ENCODE data around the gene OR10G8.
"Not testable (repeated sequence)": the region's sequence is repeated elsewhere in the genome, so short reads cannot be mapped to it uniquely, and the experiment has no call there.

Gene OR10G8

GRCh38 chr11:124026498-124026897 lies at the start of gene OR10G8:
TSS of gene OR10G8 (plus strand) at chr11:124026798. CDS start at chr11:124029623, 2,825 bp downstream.
- DNase-seq (ENCODE audit: low read depth), result no peak

- DNase-seq (ENCODE audit: low read depth), result no peak
These were observed 48.8 kb upstream of the OR10G8 start, which contains the start of gene OR10S1 for GRCh38 chr11:123977731-123978347. TSS of gene OR10S1 (minus strand) at chr11:123977781. CDS start at chr11:123977664, 117 bp downstream.

- DNase-seq (ENCODE audit: low read depth), result no peak
These were observed 47.3 kb upstream of the OR10G8 start for GRCh38 chr11:123979311-123979710.

- DNase-seq (ENCODE audit: low read depth), result no peak
These were observed 31.5 kb upstream of the OR10G8 start, which contains the start of gene OR10G6 for GRCh38 chr11:123995119-123995518. TSS of gene OR10G6 (minus strand) at chr11:123995161. CDS start at chr11:123995161, 0 bp downstream.

GRCh38 chr11:124012697-124013096 lies 13.9 kb upstream of the OR10G8 start, which contains the start of gene OR10G4:
TSS of gene OR10G4 (plus strand) at chr11:124012997. CDS start at chr11:124015575, 2,578 bp downstream.
- DNase-seq (ENCODE audit: low read depth), result no peak

GRCh38 chr11:124015837-124016236 lies 10.8 kb upstream of the OR10G8 start:
- DNase-seq (ENCODE audit: low read depth), result not testable (repeated sequence)

- DNase-seq (ENCODE audit: low read depth), result no peak
These were observed 10.1 kb downstream of the OR10G8 start for GRCh38 chr11:124036666-124037065.

GRCh38 chr11:124039557-124039956 lies 13.0 kb downstream of the OR10G8 start:
- no peak for DNase-seq (ENCODE audit: low read depth)

GRCh38 chr11:124041254-124041653 lies 14.7 kb downstream of the OR10G8 start, which contains the start of gene OR10G7:
TSS of gene OR10G7 (minus strand) at chr11:124041325. CDS start at chr11:124039001, 2,324 bp downstream.
- DNase-seq (ENCODE audit: low read depth), result no peak

- DNase-seq (ENCODE audit: low read depth), result no peak
These were observed 16.8 kb downstream of the OR10G8 start for GRCh38 chr11:124043420-124043819.

GRCh38 chr11:124050748-124051147 lies 24.1 kb downstream of the OR10G8 start:
- DNase-seq (ENCODE audit: low read depth), result no peak

GRCh38 chr11:124052966-124053365 lies 26.4 kb downstream of the OR10G8 start:
- no peak for DNase-seq (ENCODE audit: low read depth)

GRCh38 chr11:124068601-124069110 lies 42.1 kb downstream of the OR10G8 start:
- DNase-seq (ENCODE audit: low read depth), result no peak

GRCh38 chr11:124069429-124070401 lies 43.1 kb downstream of the OR10G8 start:
- peak; percentile 28 for DNase-seq (ENCODE audit: low read depth)

GRCh38 chr11:124070915-124071622 lies 44.5 kb downstream of the OR10G8 start:
- DNase-seq (ENCODE audit: low read depth), result peak; percentile 81

- DNase-seq (ENCODE audit: low read depth), result no peak
These were observed 45.0 kb downstream of the OR10G8 start for GRCh38 chr11:124071623-124071948.

GRCh38 chr11:124072147-124072546 lies 45.5 kb downstream of the OR10G8 start:
- no peak for DNase-seq (ENCODE audit: low read depth)

- no peak for DNase-seq (ENCODE audit: low read depth)
These were observed 48.0 kb downstream of the OR10G8 start for GRCh38 chr11:124074554-124074953.

- DNase-seq (ENCODE audit: low read depth), result no peak
These were observed 48.9 kb downstream of the OR10G8 start for GRCh38 chr11:124075492-124075840.

GRCh38 chr11:124075841-124076651 lies 49.4 kb downstream of the OR10G8 start:
- no peak for DNase-seq (ENCODE audit: low read depth)

- DNase-seq (ENCODE audit: low read depth), result no peak
These were observed 50.7 kb downstream of the OR10G8 start for GRCh38 chr11:124077266-124077665.
